Measurements from ENCODE around the gene PGM2. TPM values are rescaled to one million over a fixed set of nuclear protein-coding genes. Genes with fewer than 3 reads are reported as not detected.

PGM2 gene
- total and polyA plus RNA-seq, 2 experiments from 2014 or later = 11.2 to 17.9 TPM

DNA sequence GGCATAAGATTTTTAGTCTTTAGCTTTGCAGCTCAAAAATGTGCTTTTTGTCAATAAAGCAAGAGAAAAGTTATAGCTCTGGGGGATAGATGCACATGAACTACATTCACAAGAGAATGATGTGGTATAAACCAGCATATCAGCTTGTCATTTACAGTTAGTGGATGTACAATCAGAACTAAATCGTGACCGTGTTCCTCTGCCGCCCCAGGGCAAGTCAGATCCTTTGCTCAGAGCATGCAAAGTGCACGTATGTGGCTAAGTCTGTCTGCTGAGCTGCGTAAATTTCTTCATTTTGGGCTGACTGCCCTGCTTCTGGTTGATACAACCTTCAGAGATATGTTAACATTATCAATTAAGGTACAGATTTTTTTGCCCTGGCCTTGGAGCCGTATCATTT is 9.3 kb downstream of the PGM2 start:
- DNase-seq = no peak
- Histone ChIP-seq H3K9ac (no peak overlapping the region), H3K9me2 (ENCODE audit: insufficient read depth) (no peaks in the 10 kb centered on the region), H3K79me2 (ENCODE audit: insufficient read depth) (no peaks in the 10 kb centered on the region), H4K20me1 (ENCODE audit: insufficient read depth) (no peaks in the 10 kb centered on the region), H3K27me3 (replicated peaks; ENCODE audit: insufficient read depth) (no peaks in the 10 kb centered on the region), H3K4me3 (no peak overlapping the region), H2AFZ (no peak overlapping the region), H3F3A (ENCODE audit: insufficient read depth) (no peaks in the 10 kb centered on the region), H3K4me1 (ENCODE audit: insufficient read depth) (no peaks in the 10 kb centered on the region), H3K9me3 (ENCODE audit: low read depth) (no peaks in the 10 kb centered on the region), H3K27ac (no peak overlapping the region), H3K4me2 (ENCODE audit: unreplicated experiment) (no peak overlapping the region), H3K36me3 (ENCODE audit: low read depth) (peaks cover 6% of the 10 kb centered on the region; the same call in 1 of the 2 replicates)
- in situ Hi-C loops (cut with MboI) = no loop called here
- no peak for TF ChIP-seq EZH2phosphoT487 (IDR thresholded peaks at IDR 0.05; ENCODE audit: insufficient read depth, low read depth)
- TF ChIP-seq EZH2 (IDR thresholded peaks at IDR 0.05; ENCODE audit: insufficient read depth, poor library complexity, severe bottlenecking) = no peak
- 79 to 81% methylated on average over 6 of the region's 6 CpGs for WGBS, 2 experiments (ENCODE audit: low coverage in 1 of 2, low lambda C conversion rate in 2 of 2, missing lambda C conversion rate in 2 of 2)

DNA sequence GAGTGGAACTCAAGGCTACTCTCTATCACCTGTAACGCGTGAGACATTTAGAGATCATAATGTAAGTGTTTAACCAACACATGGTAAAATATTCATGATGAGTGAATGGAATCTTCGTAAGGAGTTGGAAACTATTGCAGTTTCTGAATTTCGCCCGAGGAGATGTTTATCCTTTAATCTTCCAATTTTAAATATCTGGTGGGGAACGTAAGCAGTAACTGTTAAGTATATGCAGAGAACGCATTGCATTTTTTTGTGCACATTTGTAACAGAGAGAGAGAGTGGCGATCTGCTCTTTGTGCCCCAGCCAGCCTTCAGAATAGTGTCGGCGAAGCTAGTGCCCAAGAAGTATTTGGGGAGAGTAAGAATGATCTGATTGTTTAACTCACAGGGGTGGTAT is 9.8 kb downstream of the PGM2 start:
- Histone ChIP-seq H3F3A (ENCODE audit: insufficient read depth) (no peaks in the 10 kb centered on the region), H3K4me2 (ENCODE audit: unreplicated experiment) (no peak overlapping the region), H3K79me2 (ENCODE audit: insufficient read depth) (no peaks in the 10 kb centered on the region), H3K27me3 (replicated peaks; ENCODE audit: insufficient read depth) (no peaks in the 10 kb centered on the region), H3K9me3 (ENCODE audit: low read depth) (no peaks in the 10 kb centered on the region), H3K4me1 (ENCODE audit: insufficient read depth) (no peaks in the 10 kb centered on the region), H2AFZ (no peak overlapping the region), H3K9me2 (ENCODE audit: insufficient read depth) (no peaks in the 10 kb centered on the region), H3K27ac (no peak overlapping the region), H3K4me3 (no peak overlapping the region), H4K20me1 (ENCODE audit: insufficient read depth) (no peaks in the 10 kb centered on the region), H3K36me3 (ENCODE audit: low read depth) (peaks cover 6% of the 10 kb centered on the region; the same call in 1 of the 2 replicates), H3K9ac (no peak overlapping the region)
- no peak for DNase-seq
- TF ChIP-seq EZH2 (IDR thresholded peaks at IDR 0.05; ENCODE audit: insufficient read depth, poor library complexity, severe bottlenecking) = no peak
- no peak for TF ChIP-seq EZH2phosphoT487 (IDR thresholded peaks at IDR 0.05; ENCODE audit: insufficient read depth, low read depth)
- 90 to 91% methylated on average over 10 of the region's 10 CpGs for WGBS, 2 experiments (ENCODE audit: low coverage in 1 of 2, low lambda C conversion rate in 2 of 2, missing lambda C conversion rate in 2 of 2)
- in situ Hi-C loops (cut with MboI) = no loop called here

DNA sequence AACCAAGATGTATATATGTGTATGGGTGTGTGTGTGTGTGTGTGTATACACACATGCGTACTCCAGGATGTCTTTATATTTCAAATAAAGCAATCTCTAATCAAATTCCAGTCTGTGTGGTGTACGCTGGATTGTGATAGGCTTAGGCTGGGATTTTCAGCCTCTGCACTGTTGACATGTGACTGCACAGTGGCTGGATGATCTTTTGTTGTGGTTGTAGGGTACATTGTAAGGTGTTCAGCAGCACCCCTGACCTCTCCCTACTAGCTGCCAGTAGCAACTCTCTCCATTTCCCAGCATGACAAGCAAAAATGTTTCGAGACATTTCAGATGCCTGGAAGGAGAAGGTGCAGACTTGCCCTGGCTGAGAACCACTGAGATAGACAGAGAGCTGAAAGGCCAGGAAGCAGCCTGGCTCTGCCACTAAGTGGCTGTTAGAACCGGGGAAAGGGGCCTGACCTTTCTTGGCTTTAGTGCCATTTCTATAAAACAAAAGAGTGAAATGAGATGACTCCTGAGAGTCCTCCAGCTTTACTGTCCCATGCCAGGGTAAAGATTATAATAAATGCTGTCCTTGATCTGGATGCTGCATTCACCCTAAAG is 10.5 kb downstream of the PGM2 start:
- no peak overlapping the region for H3K9ac ChIP-seq
- no peaks in the 10 kb centered on the region for H3K27me3 ChIP-seq (replicated peaks; ENCODE audit: insufficient read depth)
- H3K4me1 ChIP-seq (ENCODE audit: insufficient read depth) = no peaks in the 10 kb centered on the region
- H3K27ac ChIP-seq = no peak overlapping the region
- TF ChIP-seq EZH2 (IDR thresholded peaks at IDR 0.05; ENCODE audit: insufficient read depth, poor library complexity, severe bottlenecking) = no peak
- no peak for TF ChIP-seq EZH2phosphoT487 (IDR thresholded peaks at IDR 0.05; ENCODE audit: insufficient read depth, low read depth)
- H3F3A ChIP-seq (ENCODE audit: insufficient read depth) = no peaks in the 10 kb centered on the region
- H3K79me2 ChIP-seq (ENCODE audit: insufficient read depth) = no peaks in the 10 kb centered on the region
- 93 to 98% methylated on average over 4 of the region's 4 CpGs for WGBS, 2 experiments (ENCODE audit: low coverage in 1 of 2, low lambda C conversion rate in 2 of 2, missing lambda C conversion rate in 2 of 2)
- peaks cover 6% of the 10 kb centered on the region; the same call in 1 of the 2 replicates for H3K36me3 ChIP-seq (ENCODE audit: low read depth)
- no peak overlapping the region for H3K4me2 ChIP-seq (ENCODE audit: unreplicated experiment)
- in situ Hi-C loops (cut with MboI) = no loop called here
- H2AFZ ChIP-seq = no peak overlapping the region
- no peaks in the 10 kb centered on the region for H3K9me2 ChIP-seq (ENCODE audit: insufficient read depth)
- no peak overlapping the region for H3K4me3 ChIP-seq
- no peaks in the 10 kb centered on the region for H3K9me3 ChIP-seq (ENCODE audit: low read depth)
- DNase-seq = no peak
- no peaks in the 10 kb centered on the region for H4K20me1 ChIP-seq (ENCODE audit: insufficient read depth)

DNA sequence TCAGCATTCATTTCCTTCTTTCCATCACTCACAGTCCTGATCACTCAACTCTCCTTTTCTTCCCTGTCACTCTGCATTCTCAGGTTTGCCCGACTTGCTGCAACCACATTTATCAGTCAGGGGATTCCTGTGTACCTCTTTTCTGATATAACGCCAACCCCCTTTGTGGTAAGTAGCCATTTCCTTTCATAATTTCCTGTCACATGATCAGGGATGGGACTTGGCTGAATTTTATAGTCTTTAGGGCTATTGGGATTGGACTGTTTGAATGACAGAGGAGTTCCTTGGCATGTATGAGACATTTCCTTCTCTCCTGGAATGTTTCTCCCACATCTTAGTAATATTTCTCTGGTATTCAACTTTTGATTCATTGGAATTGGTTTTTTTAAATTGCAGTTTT is 11.0 kb downstream of the PGM2 start:
- no peaks in the 10 kb centered on the region for H3K9me2 ChIP-seq (ENCODE audit: insufficient read depth)
- H3K4me3 ChIP-seq = no peak overlapping the region
- no peaks in the 10 kb centered on the region for H3K27me3 ChIP-seq (replicated peaks; ENCODE audit: insufficient read depth)
- no peak overlapping the region for H3K9ac ChIP-seq
- WGBS, 2 experiments (ENCODE audit: low coverage in 1 of 2, low lambda C conversion rate in 2 of 2, missing lambda C conversion rate in 2 of 2) = 92 to 94% methylated on average over 2 of the region's 2 CpGs
- peaks cover 6% of the 10 kb centered on the region; the same call in 1 of the 2 replicates for H3K36me3 ChIP-seq (ENCODE audit: low read depth)
- H3F3A ChIP-seq (ENCODE audit: insufficient read depth) = no peaks in the 10 kb centered on the region
- no peaks in the 10 kb centered on the region for H3K9me3 ChIP-seq (ENCODE audit: low read depth)
- no peak overlapping the region for H2AFZ ChIP-seq
- no peaks in the 10 kb centered on the region for H3K4me1 ChIP-seq (ENCODE audit: insufficient read depth)
- H4K20me1 ChIP-seq (ENCODE audit: insufficient read depth) = no peaks in the 10 kb centered on the region
- H3K4me2 ChIP-seq (ENCODE audit: unreplicated experiment) = no peak overlapping the region
- H3K79me2 ChIP-seq (ENCODE audit: insufficient read depth) = no peaks in the 10 kb centered on the region
- peak; percentile 43 for DNase-seq
- H3K27ac ChIP-seq = no peak overlapping the region
- in situ Hi-C loops (cut with MboI) = no loop called here
- no peak for TF ChIP-seq EZH2phosphoT487 (IDR thresholded peaks at IDR 0.05; ENCODE audit: insufficient read depth, low read depth)
- TF ChIP-seq EZH2 (IDR thresholded peaks at IDR 0.05; ENCODE audit: insufficient read depth, poor library complexity, severe bottlenecking) = no peak
